ENCODE measurements around the gene DGKD.

GRCh38 chr2:233436691-233437438, 82.6 kb downstream of the DGKD start:
- TF ChIP-seq ZBTB21 (CRISPR knock-in tag; IDR thresholded peaks at IDR 0.05; ENCODE audit: borderline replicate concordance): no peak
- TF ChIP-seq GABPB1 (CRISPR knock-in tag; IDR thresholded peaks at IDR 0.05): no peak
- TF ChIP-seq CTCF (IDR thresholded peaks at IDR 0.05): no peak
